NCI-H2107 (cell line): Measurements from ENCODE around the gene PLCB4.

Source experiments
- DNase-seq: peaks from one replicate; lab custom pipeline; 2025; lab: John Stamatoyannopoulos, UW

PLCB4 gene

DNA sequence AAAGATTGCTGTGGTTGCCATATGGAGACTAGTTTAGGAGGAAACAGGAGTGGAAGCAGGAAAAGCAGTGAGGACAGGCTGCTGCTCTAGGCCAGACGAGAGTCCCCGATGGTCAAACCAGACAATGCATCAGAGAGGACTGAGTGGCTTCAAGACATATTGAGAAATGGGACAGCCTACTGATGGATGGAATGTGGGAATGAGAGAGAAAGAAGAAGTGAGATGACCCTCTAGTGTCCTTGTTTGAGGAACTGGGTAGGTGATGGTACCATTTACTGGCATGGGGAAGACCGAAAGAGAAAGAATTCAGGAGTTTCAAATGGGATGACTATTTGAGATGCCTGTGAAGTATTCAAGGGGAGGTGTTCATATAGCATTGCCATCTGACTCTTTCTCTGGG lies 333.7 kb downstream of the PLCB4 start:
- DNase-seq: no peak

GRCh38 chr20:9403448-9403847 lies 334.6 kb downstream of the PLCB4 start:
- DNase-seq: no peak

GRCh38 chr20:9407805-9408421 lies 339.0 kb downstream of the PLCB4 start:
- DNase-seq: peak; percentile 3

GRCh38 chr20:9408422-9409300 lies 339.8 kb downstream of the PLCB4 start:
- no peak for DNase-seq

DNA sequence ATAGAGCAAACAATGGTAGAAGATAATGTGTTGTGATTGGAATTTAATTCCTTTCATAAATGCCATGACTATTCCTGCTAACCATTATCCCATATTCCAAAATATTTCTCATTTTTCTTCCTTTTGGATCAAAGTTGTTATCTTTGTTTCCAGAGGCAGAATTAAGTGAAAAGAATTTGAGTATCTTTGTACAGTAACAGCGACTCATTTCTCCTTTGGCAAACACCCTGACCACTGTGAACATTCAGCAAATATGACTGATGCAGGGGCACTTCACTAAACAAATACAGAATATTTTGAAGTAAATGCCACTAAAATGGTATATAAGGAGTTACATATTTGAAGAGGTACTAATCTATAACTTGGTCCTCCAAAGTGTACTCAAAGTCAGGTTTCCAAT lies 340.5 kb downstream of the PLCB4 start:
- no peak for DNase-seq

- DNase-seq: no peak
These were observed 341.1 kb downstream of the PLCB4 start for GRCh38 chr20:9409981-9410380.

DNA sequence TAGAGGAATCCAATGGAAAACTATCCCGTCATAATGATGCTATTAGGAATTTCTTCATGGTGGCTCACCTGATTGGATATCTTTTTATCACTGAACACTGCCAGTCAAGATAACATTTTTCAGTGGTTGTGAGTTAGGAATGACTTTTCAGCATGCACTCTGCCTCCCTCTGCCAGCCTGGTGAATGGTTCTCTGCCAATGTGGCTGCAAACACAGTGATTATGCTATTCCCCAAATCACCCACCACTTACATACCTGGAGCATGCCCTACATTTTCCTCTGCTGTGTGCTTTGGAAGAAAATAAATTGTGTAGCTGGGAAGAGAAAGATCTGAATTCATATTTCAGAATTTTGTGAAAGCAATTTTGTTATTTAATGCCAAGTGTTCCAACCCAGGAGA lies 342.9 kb downstream of the PLCB4 start:
- no peak for DNase-seq

DNA sequence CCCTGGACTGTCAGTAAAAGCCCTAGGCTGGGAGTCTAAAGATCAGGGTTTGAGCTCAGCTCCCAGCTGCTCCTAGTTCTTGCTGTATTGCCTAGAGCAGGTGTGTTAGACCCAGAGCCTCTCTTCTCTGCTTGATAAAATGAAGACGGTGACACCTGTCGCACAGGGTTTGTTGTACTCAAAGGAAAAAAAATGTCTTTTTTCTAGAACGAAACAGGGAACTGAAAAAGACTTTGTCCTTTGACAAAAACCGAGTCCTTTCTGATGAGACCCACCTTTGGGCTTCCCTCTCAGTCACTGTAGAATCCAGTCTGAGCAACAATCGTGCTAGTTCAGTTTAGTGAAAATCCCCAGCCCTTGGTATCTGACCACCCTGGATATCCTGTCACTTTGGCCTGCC lies 343.4 kb downstream of the PLCB4 start:
- DNase-seq: no peak

- DNase-seq: no peak
These were observed 344.1 kb downstream of the PLCB4 start for GRCh38 chr20:9413001-9413400.

- no peak for DNase-seq
These were observed 346.5 kb downstream of the PLCB4 start for GRCh38 chr20:9415426-9415825.

DNA sequence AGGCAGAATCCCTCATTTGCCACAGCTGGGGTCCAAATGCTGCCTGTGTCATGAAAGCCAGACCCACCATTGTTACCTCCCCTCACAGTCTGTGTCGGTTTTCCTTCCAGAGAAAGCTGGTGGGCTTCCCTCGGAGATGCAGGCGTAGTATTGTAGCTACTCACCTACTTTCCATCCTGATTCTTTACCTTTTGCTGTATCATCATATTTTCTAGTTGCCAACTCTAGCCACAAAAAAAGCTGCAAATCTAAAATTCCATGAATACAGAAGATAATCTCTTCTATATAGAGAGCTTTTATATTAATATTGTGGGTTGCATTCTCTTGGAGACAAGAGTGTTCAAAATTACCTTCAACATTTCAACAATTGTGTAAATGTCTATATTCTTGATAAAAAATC lies 347.5 kb downstream of the PLCB4 start:
- DNase-seq: no peak

DNA sequence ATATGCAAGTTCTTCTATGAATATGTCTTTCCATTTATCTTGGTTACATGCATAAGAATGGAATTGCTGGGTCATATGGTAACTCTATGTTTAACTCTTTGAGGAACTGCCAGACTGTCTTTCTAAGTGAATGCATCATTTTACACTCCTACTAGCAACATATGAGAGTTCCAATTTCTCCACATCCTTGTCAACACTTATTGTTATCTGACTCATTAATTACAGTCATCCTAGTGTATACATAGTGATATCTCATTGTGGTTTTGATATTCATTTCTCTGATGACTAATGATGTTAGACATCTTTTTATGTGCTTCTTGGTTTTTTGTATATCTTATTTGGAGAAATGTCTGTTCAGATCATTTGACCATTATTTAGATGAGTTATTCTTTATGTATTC lies 348.8 kb downstream of the PLCB4 start:
- DNase-seq: no peak

GRCh38 chr20:9422321-9423057 lies 353.6 kb downstream of the PLCB4 start:
- no peak for DNase-seq

- no peak for DNase-seq
These were observed 355.7 kb downstream of the PLCB4 start for GRCh38 chr20:9424551-9424950.

DNA sequence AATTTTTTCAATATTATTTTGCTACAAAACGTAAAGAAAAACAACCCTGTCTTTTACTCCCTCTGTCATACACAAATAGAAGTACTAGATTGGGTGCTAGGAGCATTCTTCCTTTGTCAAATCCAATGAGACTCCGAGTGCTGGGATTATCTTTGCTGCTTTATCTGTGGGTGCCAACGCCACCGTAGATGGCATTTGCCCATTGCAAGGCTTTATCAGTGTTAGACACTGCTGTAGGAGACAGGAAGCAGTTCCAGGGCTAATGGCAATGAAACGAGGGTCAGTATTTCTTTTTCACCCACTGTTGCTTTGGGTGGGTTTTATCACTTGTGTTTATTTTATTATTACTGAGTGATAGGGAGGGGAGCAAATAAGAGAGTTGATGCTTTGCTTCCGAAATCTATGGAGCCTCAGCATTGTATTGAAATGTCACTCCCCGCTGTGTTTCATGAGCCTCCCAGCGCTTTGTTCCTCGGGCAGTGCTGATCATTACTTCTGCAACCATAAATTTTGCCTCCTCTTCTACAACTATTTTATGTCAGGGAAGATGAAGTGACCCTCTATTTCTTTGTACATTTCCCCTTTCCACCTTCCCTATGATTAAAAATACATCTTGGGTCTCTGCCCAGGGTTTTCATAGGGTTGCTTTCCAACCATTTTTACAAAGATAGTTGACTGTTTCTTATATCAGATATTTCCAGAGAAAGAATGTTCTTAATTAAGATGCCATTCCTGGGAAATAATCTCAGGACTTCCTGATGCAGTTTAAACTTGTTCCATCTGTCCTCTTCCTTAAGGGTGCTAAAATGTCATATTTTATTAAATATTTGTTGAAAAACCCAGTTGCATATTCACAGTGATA lies 358.8 kb downstream of the PLCB4 start:
- DNase-seq: no peak

- DNase-seq: no peak
These were observed 359.4 kb downstream of the PLCB4 start for GRCh38 chr20:9428292-9428607.

DNA sequence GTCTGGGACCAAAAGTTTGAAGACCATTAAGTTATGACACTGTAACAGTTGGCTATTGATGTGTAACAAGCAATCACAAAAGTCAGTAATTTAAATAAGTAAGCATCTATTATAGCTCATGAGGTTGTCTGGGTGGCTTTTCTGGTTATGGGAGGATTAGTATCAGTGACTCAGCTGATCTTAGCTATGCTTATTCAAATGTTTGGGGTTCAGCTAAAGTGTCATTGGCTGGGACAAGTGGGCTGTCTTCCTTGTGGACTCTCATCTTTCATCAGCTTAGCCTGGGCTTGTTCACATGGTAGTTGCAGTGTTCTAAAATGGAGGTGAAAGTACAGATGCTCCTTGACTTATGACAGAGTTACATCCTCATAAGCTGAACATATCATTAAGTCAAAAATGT lies 370.9 kb downstream of the PLCB4 start:
- no peak for DNase-seq

DNA sequence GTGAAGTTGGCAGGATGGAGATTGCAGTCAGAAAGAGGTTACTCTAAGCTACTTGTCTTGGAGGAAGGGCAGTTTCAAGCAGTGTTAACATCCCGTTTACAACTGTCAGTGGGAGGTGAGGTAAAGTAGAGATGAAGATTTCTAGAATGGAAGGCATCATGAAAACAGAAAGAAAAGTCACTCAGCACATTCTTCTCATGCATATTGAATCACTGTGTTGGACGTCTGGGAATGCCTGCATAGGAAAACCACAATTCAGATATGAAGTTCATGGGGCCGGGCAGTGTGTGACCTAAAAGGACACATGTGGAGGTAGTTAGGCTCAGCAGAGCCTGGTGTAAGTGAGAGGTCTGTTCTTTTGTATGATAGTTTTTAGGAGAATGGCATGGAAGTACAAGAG lies 372.0 kb downstream of the PLCB4 start:
- no peak for DNase-seq

DNA sequence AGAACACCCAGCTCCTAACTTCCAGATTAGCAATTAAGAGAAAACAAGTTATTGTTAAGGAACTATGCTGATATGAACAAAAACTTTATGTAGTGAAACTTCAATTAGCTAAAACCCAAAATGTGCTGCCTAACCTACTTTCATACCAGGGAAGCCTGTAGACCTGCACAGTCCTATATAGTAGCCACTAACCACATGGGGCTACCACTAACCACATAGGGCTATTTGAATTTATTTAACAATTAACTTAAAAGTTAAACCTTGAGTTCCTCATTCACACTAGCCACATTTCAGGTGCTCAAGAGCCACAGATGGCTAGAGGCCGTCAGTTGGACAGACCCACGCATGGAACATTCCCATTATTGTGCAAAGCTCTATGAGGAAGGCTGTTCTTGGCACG lies 373.1 kb downstream of the PLCB4 start:
- no peak for DNase-seq

- no peak for DNase-seq
These were observed 374.0 kb downstream of the PLCB4 start for GRCh38 chr20:9442858-9443257.

DNA sequence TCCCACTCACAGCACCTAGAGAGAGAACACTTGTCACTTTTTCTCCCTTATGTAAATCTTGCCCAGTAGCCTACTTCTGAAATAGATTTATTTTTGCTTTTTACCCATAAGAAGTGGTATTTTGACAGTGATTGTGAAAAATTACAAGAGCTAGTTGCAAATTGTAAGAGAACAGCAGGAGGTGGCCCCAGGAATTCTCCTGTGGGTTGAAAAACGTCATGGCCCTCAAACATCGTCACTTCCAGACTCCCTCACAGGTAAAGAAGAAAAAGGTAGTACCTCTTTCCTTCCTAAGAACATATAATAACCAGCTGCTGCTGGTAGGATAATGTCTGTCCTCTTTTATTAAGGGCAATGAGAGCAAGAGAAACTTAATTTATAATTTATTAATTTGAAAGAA lies 376.0 kb downstream of the PLCB4 start:
- DNase-seq: no peak

DNA sequence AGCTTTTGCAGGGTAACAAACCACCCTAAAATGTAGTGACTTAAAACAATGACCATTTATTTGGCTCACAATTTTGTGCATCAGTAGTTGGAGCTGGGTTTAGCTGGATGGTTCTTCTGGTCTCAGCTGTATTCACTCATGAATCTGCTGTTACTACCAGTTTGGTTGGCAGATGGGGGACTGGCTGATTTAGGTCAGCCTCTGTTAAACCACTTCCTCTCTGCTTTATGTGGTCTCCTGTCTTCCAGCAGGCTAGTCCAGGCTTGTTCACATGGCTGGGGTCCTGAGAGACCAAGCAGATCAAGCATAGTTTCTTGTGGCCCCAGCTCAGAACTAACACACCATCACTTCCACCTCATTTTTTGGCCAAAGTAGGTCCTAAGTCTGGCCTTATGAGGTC lies 378.3 kb downstream of the PLCB4 start:
- DNase-seq: no peak
